Measurements from ENCODE around the gene MTARC2. TPM values are rescaled to one million over a fixed set of nuclear protein-coding genes. Genes with fewer than 3 reads are reported as not detected.

The MTARC2 gene
- total and polyA plus RNA-seq, 10 of the 15 experiments (the other 5 are each of a cell fraction or from before 2014, with no cell fraction given) = 1.9 to 5.5 (median 3.3) TPM

GRCh38 chr1:220727519-220727918, 20.6 kb upstream of the MTARC2 start:
- intact Hi-C loops (cut with micrococcal nuclease; ENCODE audit: unreplicated experiment) (no loop called here), in situ Hi-C loops (cut with MboI) (no loop called here)
- TF ChIP-seq JUNB (IDR thresholded peaks at IDR 0.05) (no peak), HDGF (IDR thresholded peaks at IDR 0.05) (no peak), KAT2A (conservative IDR thresholded peaks at IDR 0.05; ENCODE audit: control insufficient read depth, low read depth, low read length) (no peak), SMAD1 (IDR thresholded peaks at IDR 0.05; ENCODE audit: low read depth, partially characterized antibody) (no peak), STAT1 (conservative IDR thresholded peaks at IDR 0.05) (no peak), POLR2AphosphoS2 (IDR thresholded peaks at IDR 0.05; ENCODE audit: low read depth, low read length) (no peak), HDAC2 (IDR thresholded peaks at IDR 0.05) (no peak), ZNF592 (IDR thresholded peaks at IDR 0.05) (no peak), TAF1 (IDR thresholded peaks at IDR 0.05; ENCODE audit: borderline replicate concordance, low read depth, low read length) (no peak), TCF3 (IDR thresholded peaks at IDR 0.05; ENCODE audit: borderline replicate concordance, insufficient read depth, low read depth, low read length) (no peak)
- Histone ChIP-seq H3K4me2 (ENCODE audit: control insufficient read depth, insufficient read depth) (no peak overlapping the region), H4K20me1 (ENCODE audit: control insufficient read depth, insufficient read depth) (no peaks in the 10 kb centered on the region), H3K4me3 (no peak overlapping the region), H2AFZ (ENCODE audit: control insufficient read depth, low read depth, low read length) (no peak overlapping the region), H3K27ac (ENCODE audit: control insufficient read depth, insufficient read depth) (no peak overlapping the region), H3K9ac (ENCODE audit: control insufficient read depth, insufficient read depth, low read length) (no peak overlapping the region), H3K4me1 (ENCODE audit: control insufficient read depth, insufficient read depth, low read length) (no peaks in the 10 kb centered on the region), H3K36me3 (ENCODE audit: control insufficient read depth in 2 of 2, insufficient read depth in 2 of 2, low read length in 1 of 2) (no peaks in the 10 kb centered on the region), H3K9me3 (replicated peaks; ENCODE audit: control insufficient read depth, insufficient read depth, low read length) (no peaks in the 10 kb centered on the region), H3K27me3 (replicated peaks in 1 of 2; ENCODE audit: control insufficient read depth in 2 of 2, insufficient read depth in 2 of 2, low read length in 1 of 2) (no peaks in the 10 kb centered on the region), H3K79me2 (ENCODE audit: control insufficient read depth, insufficient read depth, low read length) (no peaks in the 10 kb centered on the region)
- ChIA-PET CTCF (interaction anchor here (0.7 to 1.7 kb wide), 7 partner anchors 11 to 431 kb away, joined by 3 to 4 read pairs (median 3); no protein-coding TSS in a partner anchor), POLR2A (no interaction called here), RAD21 (ENCODE audit: unreplicated experiment) (no interaction called here), SMC1A (ENCODE audit: uncharacterized antibody, unreplicated experiment) (no interaction called here)
- ATAC-seq (no peak), DNase-seq (ENCODE audit: low read depth, low spot score) (no peak), FAIRE-seq (no peak)
- no TSS peak for BruUV-seq (replicated peaks)
- 56% methylated on average over 1 of the region's 1 CpG for WGBS (ENCODE audit: insufficient coverage, insufficient replicate concordance, low lambda C conversion rate, missing lambda C conversion rate)

Measured in GM12878 (cell line).